NT2/D1 (cell line): Measurements from ENCODE around the gene SYT5.
A peak's percentile ranks its signal among the peaks of the same experiment; 100 is the strongest.

ENCODE experiments used
- DNase-seq: peaks from one replicate; pipeline ENCODE4 v3.0.0-alpha.2; 2011; ENCODE audit warnings: low read depth, low spot score
- H3K27me3 ChIP-seq: 2 replicates; pipeline ENCODE4 v1.6.0; 2011; ENCODE audit warnings: mild to moderate bottlenecking; ENCODE audit not compliant: insufficient read length, insufficient read depth
- H3K36me3 ChIP-seq: 2 replicates; pipeline ENCODE4 v1.6.1; 2011; ENCODE audit warnings: mild to moderate bottlenecking, low read length, mixed read lengths; ENCODE audit not compliant: insufficient read depth, insufficient read length
- H3K4me1 ChIP-seq: 2 replicates; pipeline ENCODE4 v1.5.1; 2011; ENCODE audit not compliant: insufficient read depth, insufficient read length
- H3K4me3 ChIP-seq: 2 replicates; pipeline ENCODE4 v1.5.1; 2011; ENCODE audit warnings: low read depth; ENCODE audit not compliant: insufficient read length
- H3K9ac ChIP-seq: 2 replicates; pipeline ENCODE4 v1.6.0; 2011; ENCODE audit warnings: low read depth; ENCODE audit not compliant: insufficient read length
- H3K9me3 ChIP-seq: 2 replicates; pipeline ENCODE4 v1.5.1; 2011; ENCODE audit warnings: mild to moderate bottlenecking, low read length; ENCODE audit not compliant: insufficient read depth
- SUZ12 ChIP-seq: IDR thresholded peaks from 2 replicates; pipeline ENCODE4 v1.6.1; 2011; ENCODE audit not compliant: insufficient read length, insufficient read depth; ENCODE audit errors: extremely low read depth
- YY1 ChIP-seq: IDR thresholded peaks from 2 replicates; pipeline ENCODE4 v1.6.1; 2011; ENCODE audit not compliant: insufficient read length, insufficient read depth
- ZNF274 ChIP-seq: IDR thresholded peaks from 2 replicates; pipeline ENCODE4 v1.6.1; 2011; ENCODE audit warnings: mild to moderate bottlenecking, low read depth, low read length

SYT5 gene

GRCh38 chr19:55146705-55147273 is 33.3 kb downstream of the SYT5 start:
- H3K9me3 ChIP-seq: no peaks in the 10 kb centered on the region
- H3K9ac ChIP-seq: peak overlapping the region; percentile 85
- no peak for TF ChIP-seq YY1
- no peak for TF ChIP-seq ZNF274
- TF ChIP-seq SUZ12: no peak
- peaks cover 11% of the 10 kb centered on the region for H3K4me1 ChIP-seq
- no peaks in the 10 kb centered on the region for H3K27me3 ChIP-seq
- peak; percentile 56 for DNase-seq
- peak overlapping the region; percentile 55 for H3K4me3 ChIP-seq
- peaks cover 4% of the 10 kb centered on the region for H3K36me3 ChIP-seq

- H3K4me3 ChIP-seq: peak overlapping the region; percentile 55
- no peaks in the 10 kb centered on the region for H3K27me3 ChIP-seq
Observed at GRCh38 chr19:55146078-55146704, 33.9 kb downstream of the SYT5 start.

GRCh38 chr19:55145232-55145631 is 34.9 kb downstream of the SYT5 start:
- Histone ChIP-seq H3K9ac (no peak overlapping the region), H3K9me3 (no peaks in the 10 kb centered on the region), H3K27me3 (no peaks in the 10 kb centered on the region), H3K4me3 (no peak overlapping the region), H3K36me3 (peaks cover 8% of the 10 kb centered on the region), H3K4me1 (peaks cover 13% of the 10 kb centered on the region)
- no peak for TF ChIP-seq ZNF274
- TF ChIP-seq SUZ12: no peak
- no peak for TF ChIP-seq YY1
- no peak for DNase-seq

More at GRCh38 chr19:55146078-55146704, 33.9 kb downstream of the SYT5 start:
- Histone ChIP-seq H3K9ac (peak overlapping the region; percentile 85), H3K4me1 (peaks cover 11% of the 10 kb centered on the region), H3K9me3 (no peaks in the 10 kb centered on the region), H3K36me3 (peaks cover 4% of the 10 kb centered on the region)
- TF ChIP-seq SUZ12 (no peak), ZNF274 (no peak), YY1 (no peak)
- no peak for DNase-seq

- no peaks in the 10 kb centered on the region for H3K27me3 ChIP-seq
- H3K4me3 ChIP-seq: no peak overlapping the region
- no peak overlapping the region for H3K9ac ChIP-seq
Observed at GRCh38 chr19:55141696-55142095, 38.4 kb downstream of the SYT5 start.

GRCh38 chr19:55137915-55138314 is 42.2 kb downstream of the SYT5 start:
- Histone ChIP-seq H3K9me3 (no peaks in the 10 kb centered on the region), H3K4me1 (peaks cover 10% of the 10 kb centered on the region), H3K27me3 (no peaks in the 10 kb centered on the region), H3K36me3 (peaks cover 29% of the 10 kb centered on the region), H3K4me3 (no peak overlapping the region), H3K9ac (no peak overlapping the region)
- TF ChIP-seq ZNF274 (no peak), YY1 (no peak), SUZ12 (no peak)
- DNase-seq: no peak

More at GRCh38 chr19:55141696-55142095, 38.4 kb downstream of the SYT5 start:
- TF ChIP-seq ZNF274 (no peak), SUZ12 (no peak), YY1 (no peak)
- H3K9me3 ChIP-seq: no peaks in the 10 kb centered on the region
- peaks cover 11% of the 10 kb centered on the region for H3K36me3 ChIP-seq
- peaks cover 5% of the 10 kb centered on the region for H3K4me1 ChIP-seq
- DNase-seq: no peak

- no peak overlapping the region for H3K4me3 ChIP-seq
- H3K36me3 ChIP-seq: peaks cover 36% of the 10 kb centered on the region
- DNase-seq: no peak
- H3K4me1 ChIP-seq: peaks cover 10% of the 10 kb centered on the region
- no peaks in the 10 kb centered on the region for H3K9me3 ChIP-seq
- TF ChIP-seq SUZ12 (no peak), YY1 (no peak), ZNF274 (no peak)
- no peak overlapping the region for H3K9ac ChIP-seq
- H3K27me3 ChIP-seq: no peaks in the 10 kb centered on the region
Observed at GRCh38 chr19:55136399-55137102, 43.5 kb downstream of the SYT5 start.

GRCh38 chr19:55134736-55135135 is 45.4 kb downstream of the SYT5 start:
- Histone ChIP-seq H3K36me3 (peaks cover 31% of the 10 kb centered on the region), H3K9ac (no peak overlapping the region), H3K4me1 (peaks cover 6% of the 10 kb centered on the region), H3K4me3 (no peak overlapping the region), H3K9me3 (no peaks in the 10 kb centered on the region), H3K27me3 (no peaks in the 10 kb centered on the region)
- DNase-seq: no peak
- TF ChIP-seq SUZ12: no peak
- TF ChIP-seq YY1: no peak
- TF ChIP-seq ZNF274: no peak
